Measurements from ENCODE around the gene KLHL22.
"Not testable (repeated sequence)": the region's sequence is repeated elsewhere in the genome, so short reads cannot be mapped to it uniquely, and the experiment has no call there.

Gene KLHL22

GRCh38 chr22:20486229-20486628 lies 9.4 kb downstream of the KLHL22 start:
- no peak for DNase-seq (ENCODE audit: low read depth)
- TF ChIP-seq, protein P1, sequence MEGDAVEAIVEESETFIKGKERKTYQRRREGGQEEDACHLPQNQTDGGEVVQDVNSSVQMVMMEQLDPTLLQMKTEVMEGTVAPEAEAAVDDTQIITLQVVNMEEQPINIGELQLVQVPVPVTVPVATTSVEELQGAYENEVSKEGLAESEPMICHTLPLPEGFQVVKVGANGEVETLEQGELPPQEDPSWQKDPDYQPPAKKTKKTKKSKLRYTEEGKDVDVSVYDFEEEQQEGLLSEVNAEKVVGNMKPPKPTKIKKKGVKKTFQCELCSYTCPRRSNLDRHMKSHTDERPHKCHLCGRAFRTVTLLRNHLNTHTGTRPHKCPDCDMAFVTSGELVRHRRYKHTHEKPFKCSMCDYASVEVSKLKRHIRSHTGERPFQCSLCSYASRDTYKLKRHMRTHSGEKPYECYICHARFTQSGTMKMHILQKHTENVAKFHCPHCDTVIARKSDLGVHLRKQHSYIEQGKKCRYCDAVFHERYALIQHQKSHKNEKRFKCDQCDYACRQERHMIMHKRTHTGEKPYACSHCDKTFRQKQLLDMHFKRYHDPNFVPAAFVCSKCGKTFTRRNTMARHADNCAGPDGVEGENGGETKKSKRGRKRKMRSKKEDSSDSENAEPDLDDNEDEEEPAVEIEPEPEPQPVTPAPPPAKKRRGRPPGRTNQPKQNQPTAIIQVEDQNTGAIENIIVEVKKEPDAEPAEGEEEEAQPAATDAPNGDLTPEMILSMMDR (IDR thresholded peaks at IDR 0.05; ENCODE audit: control insufficient read depth, insufficient read depth, low read depth, low read length, missing control alignments): no peak
- H3K4me3 ChIP-seq (ENCODE audit: control insufficient read depth, low read depth, low read length): no peak overlapping the region

GRCh38 chr22:20484948-20485683 lies 10.5 kb downstream of the KLHL22 start:
- TF ChIP-seq, protein P1 (IDR thresholded peaks at IDR 0.05; ENCODE audit: control insufficient read depth, insufficient read depth, low read depth, low read length, missing control alignments): no peak
- DNase-seq (ENCODE audit: low read depth): no peak
- no peak overlapping the region for H3K4me3 ChIP-seq (ENCODE audit: control insufficient read depth, low read depth, low read length)

DNA sequence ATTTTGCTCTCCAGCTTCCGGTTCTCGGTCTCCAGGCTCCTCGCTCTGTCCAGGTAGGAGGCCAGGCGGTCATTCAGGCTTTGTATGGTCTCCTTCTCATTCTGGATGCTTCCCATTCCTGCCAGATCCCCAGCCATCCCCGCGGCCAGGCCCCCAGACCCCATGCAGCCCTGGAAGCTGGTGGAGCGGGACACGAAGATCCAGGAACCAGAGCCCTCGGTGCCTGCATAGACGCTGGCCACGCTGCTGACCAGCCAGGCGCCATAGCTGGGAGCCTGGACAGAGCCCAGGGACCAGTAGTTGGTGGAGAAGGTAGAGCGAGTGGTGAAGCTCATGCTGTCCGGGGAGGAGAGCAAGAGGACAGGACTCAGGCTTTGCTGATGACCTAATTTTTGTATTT lies 11.8 kb downstream of the KLHL22 start:
- DNase-seq (ENCODE audit: low read depth): no peak
- TF ChIP-seq, protein P1 (IDR thresholded peaks at IDR 0.05; ENCODE audit: control insufficient read depth, insufficient read depth, low read depth, low read length, missing control alignments): no peak
- H3K4me3 ChIP-seq (ENCODE audit: control insufficient read depth, low read depth, low read length): no peak overlapping the region

GRCh38 chr22:20483143-20483506 lies 12.5 kb downstream of the KLHL22 start:
- H3K4me3 ChIP-seq (ENCODE audit: control insufficient read depth, low read depth, low read length); DNase-seq (ENCODE audit: low read depth): not testable (repeated sequence)

DNA sequence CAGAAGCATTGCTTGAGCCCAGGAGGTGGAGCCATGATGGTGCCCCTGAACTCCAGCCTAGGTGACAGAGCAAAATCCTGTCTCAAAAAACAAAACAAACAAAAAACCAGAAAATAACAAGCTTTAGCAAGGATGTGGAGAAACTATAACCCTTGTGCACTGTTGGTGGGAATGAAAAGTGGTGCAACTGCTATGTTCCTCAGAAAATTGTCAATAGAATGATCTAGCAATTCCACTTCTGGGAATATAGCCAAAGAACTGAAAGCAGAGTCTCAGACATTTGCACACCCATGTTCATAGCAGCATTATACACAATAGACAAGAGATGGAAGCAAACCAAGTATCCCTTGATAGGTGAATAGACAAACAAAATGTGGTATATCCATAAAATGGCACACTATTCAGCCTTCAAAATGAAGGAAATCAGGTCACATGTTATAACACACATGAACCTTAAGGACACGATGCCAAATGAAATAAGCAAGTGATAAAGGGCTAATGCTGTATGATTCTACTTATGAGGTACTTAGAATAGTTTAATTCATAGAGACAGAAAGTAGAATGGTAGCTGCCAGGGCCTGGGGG lies 15.9 kb downstream of the KLHL22 start:
- no peak for DNase-seq (ENCODE audit: low read depth)
- no peak overlapping the region for H3K4me3 ChIP-seq (ENCODE audit: control insufficient read depth, low read depth, low read length)
- TF ChIP-seq, protein P1 (IDR thresholded peaks at IDR 0.05; ENCODE audit: control insufficient read depth, insufficient read depth, low read depth, low read length, missing control alignments): no peak

DNA sequence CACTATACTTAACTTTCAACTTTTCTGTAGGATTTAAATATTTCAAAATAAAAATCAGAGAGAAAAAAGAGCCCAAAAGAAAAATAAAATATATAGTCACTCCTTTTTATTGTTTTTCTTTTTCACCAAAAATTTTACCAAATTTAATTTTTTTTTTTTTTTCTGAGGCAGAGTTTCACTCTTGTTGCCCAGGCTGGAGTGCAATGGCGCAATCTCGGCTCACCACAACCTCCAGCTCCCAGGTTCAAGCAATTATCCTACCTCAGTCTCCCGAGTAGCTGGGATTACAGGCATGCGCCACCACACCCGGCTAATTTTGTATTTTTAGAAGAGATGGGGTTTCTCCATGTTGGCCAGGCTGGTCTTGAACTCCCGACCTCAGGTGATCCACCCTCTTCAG lies 17.5 kb downstream of the KLHL22 start:
- not testable (repeated sequence) for H3K4me3 ChIP-seq (ENCODE audit: control insufficient read depth, low read depth, low read length); DNase-seq (ENCODE audit: low read depth)

DNA sequence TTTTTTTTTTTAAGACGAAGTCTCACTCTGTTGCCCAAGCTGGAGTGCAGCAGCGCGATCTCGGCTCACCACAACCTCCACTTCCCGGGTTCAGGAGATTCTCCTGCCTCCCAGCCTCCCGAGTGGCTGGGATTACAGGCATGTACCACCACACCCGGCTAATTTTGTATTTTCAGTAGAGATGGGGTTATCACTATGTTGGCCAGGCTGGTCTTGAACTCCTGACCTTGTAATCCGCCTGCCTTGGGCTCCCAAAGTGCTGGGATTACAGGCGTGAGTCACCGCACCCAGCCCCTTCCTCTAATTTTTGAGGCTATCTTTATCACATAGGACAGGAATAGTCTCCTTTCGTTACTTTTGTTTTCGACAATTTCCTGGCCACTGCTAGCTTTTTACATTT lies 20.0 kb downstream of the KLHL22 start:
- DNase-seq (ENCODE audit: low read depth); H3K4me3 ChIP-seq (ENCODE audit: control insufficient read depth, low read depth, low read length): not testable (repeated sequence)

GRCh38 chr22:20475115-20475436 lies 20.5 kb downstream of the KLHL22 start:
- no peak for DNase-seq (ENCODE audit: low read depth)
- TF ChIP-seq, protein P1 (IDR thresholded peaks at IDR 0.05; ENCODE audit: control insufficient read depth, insufficient read depth, low read depth, low read length, missing control alignments): no peak
- no peak overlapping the region for H3K4me3 ChIP-seq (ENCODE audit: control insufficient read depth, low read depth, low read length)
